Mesenchymal stem cell (in vitro differentiated cells and primary cell): ENCODE data around the gene CCDC40.
"Not testable (repeated sequence)": the region's sequence is repeated elsewhere in the genome, so short reads cannot be mapped to it uniquely, and the experiment has no call there.

Source experiments
- DNase-seq: peaks from one replicate; pipeline ENCODE4 v3.0.0-alpha.2; 2013
- H2AFZ ChIP-seq: one replicate; pipeline ENCODE4 v1.6.1; 2013; ENCODE audit warnings: low read depth, mild to moderate bottlenecking, control low read depth, inconsistent platforms, low read length, moderate library complexity
- H2AK5ac ChIP-seq: 2 replicates; pipeline ENCODE4 v1.6.1; 2013; ENCODE audit warnings: low read length, moderate library complexity, mild to moderate bottlenecking, inconsistent platforms; ENCODE audit not compliant: severe bottlenecking
- H2BK120ac ChIP-seq: one replicate; pipeline ENCODE4 v1.6.1; 2013; ENCODE audit warnings: low read depth, mild to moderate bottlenecking, inconsistent platforms, low read length, moderate library complexity
- H2BK12ac ChIP-seq, 2 experiments: one replicate each; pipeline ENCODE4 v1.6.1; 2013; ENCODE audit warnings: inconsistent platforms in 2 of 2, low read length in 2 of 2, mild to moderate bottlenecking in 2 of 2, moderate library complexity in 2 of 2, control low read depth in 1 of 2
- H2BK15ac ChIP-seq: one replicate; pipeline ENCODE4 v1.6.1; 2013; ENCODE audit warnings: mild to moderate bottlenecking, low read depth, inconsistent platforms; ENCODE audit not compliant: poor library complexity, severe bottlenecking
- H2BK5ac ChIP-seq: 2 replicates; pipeline ENCODE4 v1.6.1; 2013; ENCODE audit warnings: low read depth, mild to moderate bottlenecking, low read length, control low read depth, inconsistent platforms; ENCODE audit not compliant: poor library complexity, severe bottlenecking
- H3K14ac ChIP-seq, 2 experiments: one replicate each; pipeline ENCODE4 v1.6.1; 2013; ENCODE audit warnings: inconsistent platforms in 2 of 2, low read length in 2 of 2, control low read depth in 1 of 2, mild to moderate bottlenecking in 1 of 2, moderate library complexity in 1 of 2
- H3K18ac ChIP-seq, 2 experiments: one replicate each; pipeline ENCODE4 v1.6.1; 2013; ENCODE audit warnings: inconsistent platforms in 2 of 2, low read length in 2 of 2, control low read depth in 1 of 2, low read depth in 1 of 2, mild to moderate bottlenecking in 1 of 2
- H3K23ac ChIP-seq, 2 experiments: one replicate each; pipeline ENCODE4 v1.6.1; 2013; ENCODE audit warnings: inconsistent platforms in 2 of 2, low read length in 2 of 2, mild to moderate bottlenecking in 2 of 2, moderate library complexity in 2 of 2, control low read depth in 1 of 2
- H3K27ac ChIP-seq: 2 replicates; pipeline ENCODE4 v1.5.1; 2013; ENCODE audit warnings: mild to moderate bottlenecking, moderate library complexity, low read length, control low read depth, inconsistent platforms; ENCODE audit not compliant: poor library complexity, severe bottlenecking
- H3K27me3 ChIP-seq, 2 experiments: 2 replicates each; pipeline versions ENCODE4 v1.6.1 to v1.7.0; 2013; ENCODE audit warnings: low read length in 2 of 2, mild to moderate bottlenecking in 2 of 2, moderate library complexity in 2 of 2, control low read depth in 1 of 2, inconsistent platforms in 1 of 2; ENCODE audit not compliant: control insufficient read depth in 1 of 2, insufficient read depth in 1 of 2
- H3K36me3 ChIP-seq, 2 experiments: 2 replicates each; pipeline versions ENCODE4 v1.6.1 to v1.7.0; 2013; ENCODE audit warnings: low read length in 2 of 2, control low read depth in 1 of 2, inconsistent platforms in 1 of 2, low read depth in 1 of 2, mild to moderate bottlenecking in 1 of 2; ENCODE audit not compliant: insufficient read depth in 2 of 2, control insufficient read depth in 1 of 2
- H3K4ac ChIP-seq, 2 experiments: one replicate each; pipeline ENCODE4 v1.6.1; 2013; ENCODE audit warnings: inconsistent platforms in 2 of 2, low read length in 2 of 2, mild to moderate bottlenecking in 2 of 2, moderate library complexity in 2 of 2, control low read depth in 1 of 2, low read depth in 1 of 2
- H3K4me1 ChIP-seq: 2 replicates; pipeline ENCODE4 v1.6.1; 2013; ENCODE audit warnings: low read depth, low read length, control low read depth; ENCODE audit not compliant: control insufficient read depth, insufficient read depth
- H3K4me2 ChIP-seq: 2 replicates; pipeline ENCODE4 v1.6.1; 2013; ENCODE audit warnings: low read length, mild to moderate bottlenecking, inconsistent platforms; ENCODE audit not compliant: poor library complexity, severe bottlenecking
- H3K4me3 ChIP-seq, 2 experiments: 2 replicates each; pipeline versions ENCODE4 v1.5.1 to v1.7.0; 2013; ENCODE audit warnings: low read length in 2 of 2, mild to moderate bottlenecking in 2 of 2, control low read depth in 1 of 2, low read depth in 1 of 2; ENCODE audit not compliant: insufficient read depth in 1 of 2
- H3K79me1 ChIP-seq: replicated peaks from 2 replicates; pipeline ENCODE4 v1.6.1; 2013; ENCODE audit warnings: mild to moderate bottlenecking, control low read depth, low read length, inconsistent platforms; ENCODE audit not compliant: poor library complexity, severe bottlenecking
- H3K9ac ChIP-seq: 2 replicates; pipeline ENCODE4 v1.7.0; 2013; ENCODE audit warnings: mild to moderate bottlenecking, low read length, moderate library complexity
- H3K9me3 ChIP-seq: 2 replicates; pipeline ENCODE4 v1.7.0; 2013; ENCODE audit warnings: mild to moderate bottlenecking, low read length; ENCODE audit not compliant: control insufficient read depth
- H4K8ac ChIP-seq: one replicate; pipeline ENCODE4 v1.6.1; 2013; ENCODE audit warnings: inconsistent platforms, mild to moderate bottlenecking, low read length, moderate library complexity
- H4K91ac ChIP-seq: one replicate; pipeline ENCODE4 v1.6.1; 2013; ENCODE audit warnings: mild to moderate bottlenecking, low read length, inconsistent platforms
- WGBS: methylation state at CpG from one replicate; pipeline ENCODE4 v1.1.7; 2013; ENCODE audit warnings: mixed read lengths; 5-methylcytosine and 5-hydroxymethylcytosine counted together

CCDC40 gene

DNA sequence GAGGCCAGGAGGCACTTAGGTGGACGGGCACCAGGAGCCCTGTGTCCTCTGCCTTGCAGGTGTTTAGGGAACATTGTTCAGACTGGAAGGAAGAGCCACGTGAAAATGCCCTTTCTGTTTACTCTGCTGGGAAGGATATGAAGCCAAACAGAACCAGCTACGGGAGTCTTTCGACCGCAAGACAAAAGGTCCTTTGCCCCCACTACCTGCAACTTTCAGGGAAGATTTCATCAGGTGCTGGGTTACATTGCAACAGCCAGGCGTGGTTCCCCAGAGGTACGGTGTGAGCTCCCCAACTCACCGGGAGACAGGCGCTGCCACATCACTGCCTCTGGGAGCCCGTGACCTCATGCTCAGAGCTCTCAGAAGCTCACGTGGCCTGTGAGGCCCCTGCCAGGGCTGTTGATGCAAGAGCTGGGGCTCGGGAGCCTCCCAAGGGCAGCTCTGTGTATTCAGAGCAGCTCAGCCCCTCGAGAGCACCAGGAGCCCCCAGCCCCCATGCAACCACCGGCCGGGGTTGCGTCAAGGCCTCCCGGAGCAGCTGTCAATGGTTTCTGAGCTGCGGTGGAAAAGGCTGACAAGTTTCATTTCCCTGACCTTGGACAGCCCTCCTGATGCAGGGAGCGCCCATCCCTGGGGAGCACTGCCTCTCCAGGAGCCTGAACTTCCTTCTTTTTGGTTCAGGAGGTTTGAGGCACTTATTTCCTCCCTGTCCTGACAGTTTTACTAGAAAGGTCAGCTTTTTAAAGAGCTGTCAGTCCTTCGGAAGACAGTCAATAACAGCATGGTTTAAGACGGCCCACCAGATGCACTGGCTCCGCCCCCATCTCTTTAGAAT lies 42.8 kb upstream of the CCDC40 start:
- H3K79me1 ChIP-seq, result peaks cover 21% of the 10 kb centered on the region
- H4K8ac ChIP-seq, result peak overlapping the region; percentile 92
- H3K23ac ChIP-seq, result no peak overlapping the region
- H3K4me3 ChIP-seq, result peak overlapping the region in 1 of 2 experiments; percentile 55
- peak overlapping the region; percentile 60 to 88 for H3K18ac ChIP-seq
- H4K91ac ChIP-seq, result peak overlapping the region; percentile 98
- peak overlapping the region; percentile 98 to 99 for H2BK12ac ChIP-seq
- peak overlapping the region; percentile 49 for H3K4me2 ChIP-seq
- H3K14ac ChIP-seq, result peak overlapping the region in 1 of 2 experiments; percentile 95
- H3K9me3 ChIP-seq, result no peaks in the 10 kb centered on the region
- H3K27me3 ChIP-seq, result no peaks in the 10 kb centered on the region
- H2AK5ac ChIP-seq, result peak overlapping the region; percentile 95
- peak; percentile 97 for DNase-seq
- 20% methylated on average over 22 of the region's 22 CpGs for WGBS
- H3K4ac ChIP-seq, result peak overlapping the region; percentile 76 to 96
- H3K27ac ChIP-seq, result peak overlapping the region; percentile 76
- peak overlapping the region; percentile 95 for H2BK120ac ChIP-seq
- no peak overlapping the region for H2AFZ ChIP-seq
- H3K9ac ChIP-seq, result peak overlapping the region; percentile 80
- H2BK15ac ChIP-seq, result peak overlapping the region; percentile 57
- H3K4me1 ChIP-seq, result peaks cover 37% of the 10 kb centered on the region
- peak overlapping the region; percentile 5 for H2BK5ac ChIP-seq
- H3K36me3 ChIP-seq, result peaks cover 0 to 6% of the 10 kb centered on the region in 2 experiments

- Histone ChIP-seq H3K27ac (peak overlapping the region; percentile 76), H3K18ac (peak overlapping the region in 1 of 2 experiments; percentile 60), H4K8ac (peak overlapping the region; percentile 10), H2BK12ac (peak overlapping the region in 1 of 2 experiments; percentile 98), H3K4me2 (peak overlapping the region; percentile 49), H3K9ac (peak overlapping the region; percentile 80), H3K4me1 (peaks cover 36% of the 10 kb centered on the region), H3K4ac (peak overlapping the region; percentile 43 to 73), H2BK120ac (peak overlapping the region; percentile 27), H3K79me1 (peaks cover 21% of the 10 kb centered on the region), H2BK15ac (peak overlapping the region; percentile 57), H3K4me3 (peak overlapping the region in 1 of 2 experiments; percentile 55)
- not testable (repeated sequence) for H3K9me3 ChIP-seq, H2AK5ac ChIP-seq, H2AFZ ChIP-seq, H3K27me3 ChIP-seq, H3K23ac ChIP-seq, H4K91ac ChIP-seq, H3K36me3 ChIP-seq, DNase-seq, H3K14ac ChIP-seq, H2BK5ac ChIP-seq
- 38% methylated on average over 3 of the region's 4 CpGs for WGBS
Measured at GRCh38 chr17:79994228-79994569, 42.2 kb upstream of the CCDC40 start.

- 92% methylated on average over 11 of the region's 13 CpGs for WGBS
- Histone ChIP-seq H3K4ac (no peak overlapping the region), H2BK15ac (no peak overlapping the region), H2BK120ac (no peak overlapping the region), H3K14ac (no peak overlapping the region), H3K79me1 (peaks cover 18% of the 10 kb centered on the region), H3K9ac (no peak overlapping the region), H3K23ac (no peak overlapping the region), H3K4me2 (no peak overlapping the region), H3K9me3 (no peaks in the 10 kb centered on the region), H2BK12ac (peak overlapping the region in 1 of 2 experiments; percentile 14), H2AFZ (no peak overlapping the region), H3K27ac (no peak overlapping the region), H4K8ac (no peak overlapping the region), H3K4me1 (peaks cover 36% of the 10 kb centered on the region), H2BK5ac (no peak overlapping the region), H3K27me3 (no peaks in the 10 kb centered on the region), H4K91ac (peak overlapping the region; percentile 70), H2AK5ac (peak overlapping the region; percentile 3), H3K4me3 (no peak overlapping the region), H3K36me3 (peaks cover 0 to 8% of the 10 kb centered on the region in 2 experiments), H3K18ac (peak overlapping the region in 1 of 2 experiments; percentile 37)
- no peak for DNase-seq
Measured at GRCh38 chr17:79994602-79995001, 41.8 kb upstream of the CCDC40 start.

- Histone ChIP-seq H3K18ac (no peak overlapping the region), H3K14ac (no peak overlapping the region), H2BK120ac (no peak overlapping the region), H3K27ac (no peak overlapping the region), H3K23ac (no peak overlapping the region), H3K4me1 (peaks cover 34% of the 10 kb centered on the region), H2BK5ac (no peak overlapping the region), H3K27me3 (no peaks in the 10 kb centered on the region), H3K9ac (peak overlapping the region; percentile 11), H2BK12ac (no peak overlapping the region), H4K91ac (no peak overlapping the region), H3K9me3 (no peaks in the 10 kb centered on the region), H2AFZ (no peak overlapping the region), H3K79me1 (peaks cover 16% of the 10 kb centered on the region), H3K4ac (no peak overlapping the region), H3K4me3 (no peak overlapping the region), H2AK5ac (no peak overlapping the region), H4K8ac (no peak overlapping the region), H3K4me2 (no peak overlapping the region), H2BK15ac (no peak overlapping the region), H3K36me3 (peaks cover 8 to 18% of the 10 kb centered on the region in 2 experiments)
- DNase-seq, result no peak
- WGBS, result 93% methylated on average over 7 of the region's 8 CpGs
Measured at GRCh38 chr17:79995696-79996095, 40.7 kb upstream of the CCDC40 start.
